PC-9 (cell line): ENCODE data around the gene AUTS2. TPM values are rescaled to one million over a fixed set of nuclear protein-coding genes. Genes with fewer than 3 reads are reported as not detected.
A peak's percentile ranks its signal among the peaks of the same experiment; 100 is the strongest.

Experiments
- BruUV-seq: library from RNA; stranded (reverse); fragments of 400-500 nt; replicated peaks from 2 replicates; lab custom pipeline; 2021; lab: Mats Ljungman, UMichigan
- CTCF ChIA-PET: fragments of 300-600 bp; sonication (Branson Sonifier 250); formaldehyde crosslinking; loops from one replicate; lab custom pipeline; 2022; ENCODE audit warnings: antibody characterized with exemption; lab: Charles Lee
- POLR2A ChIA-PET: fragments of 300-600 bp; sonication (Branson Sonifier 250); formaldehyde crosslinking; loops from one replicate; lab custom pipeline; 2022; ENCODE audit warnings: antibody characterized with exemption; ENCODE audit not compliant: unreplicated experiment; lab: Charles Lee
- DNase-seq, 2 experiments: peaks; one replicate each; pipeline versions ENCODE4 v3.0.0 to v3.0.0-alpha.2; 2015 to 2022; ENCODE audit warnings: mixed read lengths in 1 of 2
- H2AFZ ChIP-seq: fragments of 200-600 bp; sonication (generic); 2 replicates; pipeline ENCODE4 v1.8.1; 2017; ENCODE audit warnings: antibody characterized with exemption
- H3F3A ChIP-seq: fragments of 200-600 bp; sonication (generic); 2 replicates; pipeline ENCODE4 v1.8.1; 2017; ENCODE audit warnings: antibody characterized with exemption, mild to moderate bottlenecking, low read depth; ENCODE audit not compliant: insufficient read depth
- H3K27ac ChIP-seq: fragments of 200-600 bp; sonication (generic); 2 replicates; pipeline ENCODE4 v1.6.1; 2016; ENCODE audit warnings: mixed run types
- H3K27me3 ChIP-seq: fragments of 200-600 bp; sonication (generic); 2 replicates; pipeline ENCODE4 v1.6.1; 2016; ENCODE audit warnings: low read depth, mixed run types; ENCODE audit not compliant: insufficient read depth
- H3K36me3 ChIP-seq: fragments of 200-600 bp; sonication (generic); 2 replicates; pipeline ENCODE4 v1.6.1; 2016; ENCODE audit warnings: low read depth, mixed run types
- H3K4me1 ChIP-seq: fragments of 200-600 bp; sonication (generic); replicated peaks from 2 replicates; pipeline ENCODE4 v1.6.1; 2016; ENCODE audit warnings: mixed run types; ENCODE audit not compliant: insufficient read depth
- H3K4me2 ChIP-seq: fragments of 200-600 bp; sonication (generic); 2 replicates; pipeline ENCODE4 v1.6.1; 2017; ENCODE audit warnings: mixed run types
- H3K4me3 ChIP-seq: fragments of 200-600 bp; sonication (generic); 2 replicates; pipeline ENCODE4 v1.6.1; 2016; ENCODE audit warnings: mixed run types
- H3K79me2 ChIP-seq: fragments of 200-600 bp; sonication (generic); 2 replicates; pipeline ENCODE4 v1.6.1; 2017; ENCODE audit warnings: low read depth, mixed run types
- H3K9me2 ChIP-seq: fragments of 200-600 bp; sonication (generic); 2 replicates; pipeline ENCODE4 v1.8.1; 2017; ENCODE audit warnings: mild to moderate bottlenecking; ENCODE audit not compliant: insufficient read depth
- H3K9me3 ChIP-seq: fragments of 200-600 bp; sonication (generic); 2 replicates; pipeline ENCODE4 v1.8.1; 2016; ENCODE audit warnings: low read depth; ENCODE audit not compliant: insufficient read depth
- H4K20me1 ChIP-seq: fragments of 200-600 bp; sonication (generic); 2 replicates; pipeline ENCODE4 v1.8.1; 2017; ENCODE audit not compliant: insufficient read depth
- CTCF ChIP-seq: fragments of 200-600 bp; sonication (generic); conservative IDR thresholded peaks from 2 replicates; pipeline ENCODE4 v1.6.1; 2017; ENCODE audit warnings: mixed run types, antibody characterized with exemption, mild to moderate bottlenecking, moderate library complexity
- EZH2 ChIP-seq: fragments of 200-600 bp; sonication (generic); IDR thresholded peaks from 2 replicates; pipeline ENCODE4 v1.8.0; 2017; ENCODE audit warnings: antibody characterized with exemption, low read depth
- intact Hi-C: fragments of 100-400 bp; cut with micrococcal nuclease; formaldehyde crosslinking; loops from one replicate; pipeline ENCODE4 v1.10.0; 2022; ENCODE audit not compliant: unreplicated experiment
- total RNA-seq: library from RNA; stranded (reverse); gene quantifications from 2 replicates; pipeline ENCODE4 v1.2.3, GENCODE V29; 2021

The AUTS2 gene
- total RNA-seq, 1 experiment from 2014 or later = not detected

- no peak for DNase-seq
- Histone ChIP-seq H4K20me1 (no peaks in the 10 kb centered on the region), H2AFZ (no peak overlapping the region), H3K4me3 (no peak overlapping the region), H3K79me2 (no peaks in the 10 kb centered on the region), H3K27ac (no peak overlapping the region), H3K27me3 (no peaks in the 10 kb centered on the region), H3K4me2 (no peak overlapping the region), H3F3A (no peaks in the 10 kb centered on the region), H3K36me3 (no peaks in the 10 kb centered on the region), H3K9me3 (no peaks in the 10 kb centered on the region), H3K9me2 (no peaks in the 10 kb centered on the region), H3K4me1 (no peaks in the 10 kb centered on the region)
- ChIA-PET CTCF (no interaction called here), POLR2A (no interaction called here)
- intact Hi-C loops = no loop called here
- no TSS peak for BruUV-seq
- peak; percentile 40 for TF ChIP-seq CTCF
- no peak for TF ChIP-seq EZH2
These were observed 442.9 kb downstream of the AUTS2 start for GRCh38 chr7:70040970-70041766.

GRCh38 chr7:70042533-70042932 is 444.3 kb downstream of the AUTS2 start:
- Histone ChIP-seq H4K20me1 (no peaks in the 10 kb centered on the region), H3K9me2 (no peaks in the 10 kb centered on the region), H3K79me2 (no peaks in the 10 kb centered on the region), H3K27ac (no peak overlapping the region), H3K4me2 (no peak overlapping the region), H3K27me3 (no peaks in the 10 kb centered on the region), H3K4me1 (no peaks in the 10 kb centered on the region), H3K4me3 (no peak overlapping the region), H2AFZ (no peak overlapping the region), H3F3A (no peaks in the 10 kb centered on the region), H3K9me3 (no peaks in the 10 kb centered on the region), H3K36me3 (no peaks in the 10 kb centered on the region)
- ChIA-PET CTCF (no interaction called here), POLR2A (no interaction called here)
- intact Hi-C loops = no loop called here
- DNase-seq = no peak
- no TSS peak for BruUV-seq
- TF ChIP-seq CTCF (no peak), EZH2 (no peak)

- BruUV-seq = no TSS peak
- Histone ChIP-seq H3K9me2 (no peaks in the 10 kb centered on the region), H3K9me3 (no peaks in the 10 kb centered on the region), H3F3A (no peaks in the 10 kb centered on the region), H3K27me3 (no peaks in the 10 kb centered on the region), H3K79me2 (no peaks in the 10 kb centered on the region), H3K27ac (no peak overlapping the region), H3K4me2 (no peak overlapping the region), H3K4me1 (no peaks in the 10 kb centered on the region), H4K20me1 (no peaks in the 10 kb centered on the region), H2AFZ (no peak overlapping the region), H3K36me3 (no peaks in the 10 kb centered on the region), H3K4me3 (no peak overlapping the region)
- CTCF ChIA-PET = no interaction called here
- no peak for TF ChIP-seq CTCF
- TF ChIP-seq EZH2 = no peak
- intact Hi-C loops = no loop called here
- POLR2A ChIA-PET = no interaction called here
- DNase-seq = no peak
These were observed 444.8 kb downstream of the AUTS2 start for GRCh38 chr7:70043015-70043538.
